GM21367 (cell line): ENCODE results near the gene TOB1.

Source experiments
- ATAC-seq: cut with Tn5 transposase; IDR thresholded peaks from one replicate; pipeline ENCODE4 v1.9.1; 2021; ENCODE audit not compliant: unreplicated experiment

The TOB1 gene

DNA sequence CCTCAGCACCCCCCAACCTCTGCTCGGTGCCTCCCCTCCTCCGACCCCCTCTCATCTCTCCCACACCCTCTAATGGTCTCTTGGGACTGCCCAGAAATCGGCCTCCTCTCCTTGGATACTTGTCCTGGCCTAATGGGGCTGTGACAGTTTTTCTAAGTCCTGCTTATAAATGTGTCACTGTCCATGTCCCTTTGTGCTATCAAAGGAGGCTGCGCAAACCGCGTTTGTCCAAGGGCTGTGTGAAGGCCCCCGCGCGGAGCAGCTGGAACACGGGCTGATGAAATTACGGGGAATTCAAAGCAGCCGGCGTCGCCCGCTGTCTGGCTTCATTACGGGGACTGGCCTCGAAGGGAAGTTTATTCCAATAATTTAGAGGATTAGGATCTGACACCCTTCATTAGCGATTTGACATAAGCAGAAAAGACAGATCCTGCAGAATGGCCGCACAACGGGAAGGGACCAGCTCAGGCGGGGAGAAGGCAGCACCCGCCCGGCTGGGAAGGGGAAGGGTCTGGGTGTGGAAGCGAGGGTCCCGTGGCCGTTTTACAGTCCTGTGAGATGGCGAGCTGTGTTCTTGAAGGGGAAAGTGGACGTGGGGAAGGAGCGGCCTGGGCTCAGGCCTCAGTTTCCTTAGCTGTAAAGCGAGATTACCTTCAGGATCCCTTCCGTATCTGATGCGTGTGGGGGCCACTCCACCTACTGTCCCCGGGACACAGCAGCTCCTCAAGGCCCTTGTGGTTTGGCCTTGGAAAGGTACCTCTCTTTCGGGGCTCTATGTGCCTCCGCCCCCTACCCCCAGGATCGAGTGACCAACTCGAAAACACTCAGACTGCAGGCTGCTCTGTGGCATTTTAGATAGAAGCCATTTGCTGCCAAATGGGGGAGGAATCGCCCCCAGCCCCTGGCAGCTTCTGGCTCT, 32.4 kb downstream of the TOB1 start:
- ATAC-seq = no peak

DNA sequence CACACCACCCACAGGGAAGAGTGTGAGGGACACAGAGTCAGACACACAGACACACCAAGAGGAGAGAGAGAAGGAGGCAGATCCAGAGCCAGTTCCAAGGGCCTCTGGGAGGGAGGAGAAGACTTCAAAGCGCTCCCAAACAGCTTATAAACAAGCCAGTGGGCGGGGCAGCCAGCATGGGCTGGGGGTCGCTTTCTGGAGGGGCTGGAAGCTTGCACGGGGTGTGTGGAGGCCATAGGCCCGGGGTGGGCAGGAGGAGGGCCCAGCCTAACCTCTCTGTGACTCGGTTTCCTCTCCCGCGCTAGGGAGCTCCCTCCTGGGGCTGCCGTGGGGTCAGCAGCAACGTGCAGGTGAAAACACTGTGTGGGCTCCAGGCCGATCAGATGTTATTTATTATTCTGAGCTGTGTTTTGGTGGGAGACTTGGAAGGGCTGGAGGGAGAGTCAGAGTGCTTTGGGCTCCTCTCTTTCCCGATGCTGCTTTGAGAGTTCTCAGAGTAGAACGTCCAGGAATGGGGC, 33.2 kb downstream of the TOB1 start:
- ATAC-seq = no peak

DNA sequence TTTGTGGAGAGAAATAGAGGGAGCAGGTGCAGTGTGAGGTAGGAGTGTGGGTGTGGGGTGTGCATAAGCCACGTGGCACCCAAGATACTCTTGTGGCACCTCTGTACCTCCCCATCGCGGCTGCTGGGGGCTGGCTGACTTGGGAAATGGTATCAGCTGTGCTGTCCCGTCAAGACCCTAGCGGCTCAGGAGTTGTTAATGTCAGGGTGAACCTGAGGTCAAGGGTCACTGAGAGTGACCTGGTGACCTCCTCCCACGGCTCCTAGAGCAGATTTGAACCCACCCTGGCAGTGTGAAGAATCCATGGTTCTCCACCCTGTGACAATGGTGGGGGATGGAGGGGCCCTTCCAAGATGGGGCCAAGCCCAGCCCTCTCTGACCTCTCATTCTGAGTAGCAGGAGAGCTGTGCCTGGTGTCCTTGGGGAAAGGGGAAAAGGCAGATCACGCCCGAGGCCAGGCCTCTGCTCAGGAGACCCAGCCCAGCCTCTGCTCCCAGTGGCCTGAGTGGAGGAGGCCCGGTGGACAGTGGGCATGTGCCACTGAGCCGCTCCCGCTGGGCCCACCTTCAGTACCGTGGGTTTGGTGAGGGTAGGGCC, 33.8 kb downstream of the TOB1 start:
- no peak for ATAC-seq

DNA sequence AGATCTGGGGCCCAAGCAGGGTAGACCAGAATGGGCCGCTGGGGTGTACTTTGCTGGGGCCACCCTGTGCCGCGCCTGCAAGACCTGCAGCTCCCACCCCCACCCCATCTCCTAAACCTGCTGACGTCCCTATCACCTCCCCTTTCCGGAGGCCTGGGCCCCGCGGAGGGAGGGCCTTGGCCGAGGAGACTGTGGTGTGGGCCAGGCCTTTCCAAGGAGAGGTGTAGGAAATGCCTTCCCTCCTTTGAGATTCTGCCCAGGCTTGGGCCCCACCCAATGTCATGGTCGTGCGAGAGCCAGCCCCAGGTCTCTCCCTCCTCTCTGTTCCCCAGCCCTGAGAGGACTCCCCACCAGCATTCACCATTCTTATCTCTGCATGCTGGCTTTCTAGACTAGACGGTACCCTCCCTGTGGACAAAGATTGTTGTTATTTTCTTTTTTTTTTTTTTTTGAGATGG, 34.7 kb downstream of the TOB1 start:
- ATAC-seq = no peak

DNA sequence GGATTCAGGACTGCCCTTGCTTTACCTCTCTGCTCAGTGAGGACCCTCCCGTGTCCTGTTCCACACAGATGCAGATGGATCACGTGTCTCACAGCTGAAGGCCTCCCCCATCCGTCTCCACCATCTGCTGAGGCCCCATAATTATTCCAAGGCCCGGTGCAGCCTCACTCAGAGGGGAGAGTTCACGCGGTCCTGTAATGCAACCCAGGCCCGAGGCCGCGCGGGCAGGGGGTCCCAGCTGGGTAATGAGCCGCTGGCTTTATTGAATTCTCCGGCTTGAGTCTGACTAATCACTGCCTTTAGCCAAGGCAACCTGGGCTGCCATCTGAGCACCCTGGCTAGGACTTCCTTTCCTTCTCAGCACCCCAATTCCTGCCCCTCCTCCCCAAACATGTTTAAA, 35.2 kb downstream of the TOB1 start:
- ATAC-seq = no peak

DNA sequence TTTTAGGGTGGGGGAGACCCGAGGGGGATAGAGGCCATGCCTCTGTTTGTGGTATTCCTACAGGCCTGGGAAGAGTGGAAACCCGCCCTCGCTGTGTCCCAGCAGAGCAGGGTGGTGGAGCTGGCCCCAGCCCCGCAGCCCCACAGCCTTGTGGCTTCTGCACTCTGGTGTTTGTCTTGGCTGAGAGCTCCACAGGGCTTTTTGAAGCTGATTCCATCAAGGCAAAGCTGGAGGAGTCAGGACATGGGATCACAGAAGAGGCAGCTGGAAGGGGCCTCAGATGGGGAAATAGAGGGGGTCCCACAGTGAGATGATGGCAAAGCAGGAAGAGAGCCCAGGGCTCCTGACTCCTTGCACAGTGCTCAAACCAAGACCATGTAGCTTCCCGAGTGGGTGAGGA, 35.8 kb downstream of the TOB1 start:
- ATAC-seq = no peak

DNA sequence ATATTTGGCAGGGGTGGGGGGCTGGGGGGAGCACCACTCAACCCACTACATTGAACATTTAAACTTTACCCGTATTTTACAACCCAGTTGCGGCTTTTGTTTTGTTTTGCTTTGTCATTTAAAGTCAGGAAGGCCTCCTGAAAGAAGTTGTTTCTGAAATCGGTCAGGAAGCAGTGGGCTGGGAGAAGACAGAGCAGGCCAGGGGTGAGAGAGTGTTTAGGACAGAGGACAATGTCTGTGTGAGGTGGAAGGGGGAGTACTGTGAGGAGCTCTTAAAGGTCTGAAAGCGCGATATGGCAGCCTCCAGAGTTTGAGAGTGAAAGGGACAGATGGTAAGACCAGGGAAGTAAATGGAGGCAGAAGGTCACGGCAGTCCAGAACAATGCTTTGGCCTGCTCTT, 36.8 kb downstream of the TOB1 start:
- ATAC-seq = no peak

DNA sequence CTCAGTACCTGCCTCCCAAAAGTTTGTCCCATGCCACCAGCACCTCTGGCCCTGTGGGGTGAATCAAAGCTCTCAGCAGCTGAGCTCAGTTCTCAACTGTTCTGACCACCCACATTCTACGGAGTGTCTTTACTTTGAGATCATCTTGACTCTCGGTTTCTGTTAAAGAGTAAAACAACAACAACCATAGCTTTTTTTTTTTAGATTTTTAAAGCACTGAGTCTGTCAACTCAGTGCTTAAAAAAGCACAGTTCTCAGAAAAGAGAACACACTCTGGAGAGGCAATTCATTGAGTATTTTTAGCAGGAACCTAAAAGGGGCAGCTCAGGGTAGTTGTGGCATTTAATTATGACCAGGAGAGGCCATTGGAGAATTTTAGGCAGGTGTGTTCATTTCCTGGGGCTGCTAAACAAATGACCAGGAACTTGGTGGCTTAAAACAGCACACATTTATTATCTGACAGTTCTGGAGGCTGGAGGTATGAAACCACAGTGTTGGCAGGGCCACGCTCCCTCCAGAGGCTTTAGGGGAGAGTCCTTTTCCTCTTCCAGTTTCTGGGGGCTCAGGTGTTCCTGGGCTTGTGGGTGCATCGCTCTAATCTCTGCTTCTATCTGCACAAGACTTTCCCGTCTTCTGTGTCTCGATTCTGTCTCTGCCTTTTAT, 37.5 kb downstream of the TOB1 start:
- ATAC-seq = no peak

DNA sequence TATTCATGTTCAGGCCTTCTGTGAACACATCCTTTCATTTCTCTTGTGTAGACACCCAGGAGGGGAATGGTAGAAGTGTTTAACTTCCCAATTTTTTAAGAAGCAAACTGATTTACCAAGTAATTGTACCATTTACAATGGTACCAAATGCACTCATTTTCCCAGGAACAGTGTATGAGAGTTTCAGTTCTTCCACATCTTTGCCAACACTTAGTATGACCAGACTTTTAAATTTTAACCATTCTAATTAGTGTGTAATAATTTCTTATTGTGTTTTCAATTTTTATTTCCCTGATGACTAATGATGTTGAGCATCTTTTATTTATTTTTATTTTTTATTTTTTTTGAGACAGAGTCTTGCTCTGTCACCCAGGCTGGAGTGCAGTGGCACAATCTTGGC, 41.0 kb downstream of the TOB1 start:
- ATAC-seq = no peak

DNA sequence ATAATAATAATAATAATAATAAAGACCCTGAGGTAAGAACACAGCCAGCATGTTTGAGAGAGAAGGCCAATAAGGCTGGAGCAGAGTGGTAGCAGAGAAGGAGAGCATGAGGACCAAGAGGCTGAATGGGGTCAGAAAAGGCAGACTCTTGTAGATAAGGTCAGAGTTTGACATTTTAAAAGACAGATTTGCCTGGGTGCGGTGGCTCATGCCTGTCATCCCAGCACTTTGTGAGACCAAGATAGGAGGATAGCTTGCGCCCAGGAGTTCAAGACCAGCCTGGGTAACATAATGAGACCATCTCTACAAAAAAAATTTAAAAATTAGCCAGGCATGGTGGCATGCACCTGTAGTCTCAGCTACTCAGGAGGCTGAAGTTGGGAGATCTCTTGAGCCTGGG, 41.7 kb downstream of the TOB1 start:
- ATAC-seq = no peak

DNA sequence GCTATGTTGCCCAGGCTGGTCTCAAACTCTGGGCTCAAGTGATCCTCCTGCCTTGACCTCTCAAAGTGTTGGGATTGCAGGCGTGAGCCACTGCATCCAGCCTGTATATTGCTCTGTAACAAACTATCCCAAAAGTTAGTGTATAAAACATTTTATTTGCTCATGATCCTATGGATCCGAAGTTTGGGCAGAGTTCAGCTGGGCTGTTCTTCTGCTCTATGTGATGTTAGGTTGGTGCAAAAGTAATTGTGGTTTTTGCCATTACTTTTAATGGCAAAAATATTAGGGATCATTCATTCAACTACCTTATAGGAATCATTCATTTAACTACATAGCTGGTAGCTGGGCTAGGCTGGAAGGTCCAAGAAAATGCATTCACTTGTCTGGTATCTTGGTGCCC, 43.6 kb downstream of the TOB1 start:
- ATAC-seq = no peak

DNA sequence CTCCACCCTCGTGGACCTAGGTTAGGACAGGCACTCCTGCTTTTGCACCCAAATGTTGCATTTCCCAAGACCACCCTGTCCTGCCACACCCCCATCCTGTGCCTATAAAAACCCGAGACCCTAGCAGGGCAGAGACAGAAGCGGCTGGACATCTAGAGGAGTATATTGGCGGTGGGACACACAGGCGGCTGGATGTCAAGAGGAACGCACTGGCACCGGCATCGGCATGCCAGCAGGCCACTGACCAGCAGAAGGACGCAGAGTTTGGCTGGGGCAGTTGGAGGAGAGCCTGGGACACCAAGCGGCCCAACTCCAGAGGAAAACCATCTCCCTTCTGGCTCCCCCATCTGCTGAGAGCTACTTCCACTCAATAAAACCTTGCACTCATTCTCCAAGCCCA, 45.5 kb downstream of the TOB1 start:
- no peak for ATAC-seq

DNA sequence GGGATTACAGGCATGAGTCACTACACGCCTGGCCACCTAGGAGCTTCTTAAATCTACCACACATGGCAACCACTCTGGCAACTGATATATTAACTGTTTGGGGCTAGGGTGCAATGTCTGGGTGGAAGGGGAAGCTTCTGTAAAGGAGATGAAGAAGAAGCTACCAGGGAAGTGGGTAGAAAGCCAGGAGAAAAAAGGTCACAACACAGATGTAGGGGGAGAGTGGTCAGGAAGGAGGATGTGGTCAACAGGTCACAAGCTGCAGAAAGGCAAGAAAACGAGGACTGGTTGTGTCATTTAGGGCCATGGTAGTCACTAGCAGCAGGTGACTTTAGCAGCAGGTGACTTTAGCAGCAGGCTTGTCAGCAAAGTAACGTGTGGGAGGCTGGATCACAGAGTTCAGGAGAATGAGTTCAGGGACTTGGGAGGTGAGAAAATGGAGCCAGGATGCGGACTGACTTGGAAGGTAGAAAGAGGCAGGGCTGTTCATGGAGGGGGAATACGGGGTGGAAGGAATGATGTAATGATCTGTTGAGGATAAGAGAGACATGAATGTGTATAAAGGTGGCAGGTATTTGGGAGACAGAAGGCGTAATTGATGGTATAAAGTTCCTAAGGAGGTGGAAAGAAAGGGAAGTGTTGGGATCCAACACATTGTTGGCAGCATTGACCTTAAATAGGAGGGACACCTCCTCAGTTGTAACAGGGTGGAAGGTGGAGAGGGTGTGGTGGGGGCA, 47.1 kb downstream of the TOB1 start:
- ATAC-seq = no peak

DNA sequence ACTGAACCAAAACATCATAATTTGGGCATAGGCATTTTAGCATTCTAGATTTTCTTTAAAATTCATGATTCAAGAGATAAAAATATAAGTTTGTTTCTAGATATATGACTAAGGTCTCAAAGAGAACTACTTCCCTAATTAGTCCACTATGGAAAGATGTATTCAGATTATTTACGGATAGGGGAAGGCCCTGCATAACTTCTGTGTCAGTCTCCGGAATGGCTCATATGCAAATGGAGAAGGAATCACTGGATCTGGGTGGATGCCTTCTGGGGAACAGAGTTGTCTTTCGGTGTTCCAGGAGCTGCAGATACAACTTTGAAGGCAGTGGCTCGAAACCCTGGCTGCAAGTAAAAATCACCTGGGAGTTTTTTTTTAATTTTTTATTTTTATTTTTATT, 47.9 kb downstream of the TOB1 start:
- no peak for ATAC-seq

DNA sequence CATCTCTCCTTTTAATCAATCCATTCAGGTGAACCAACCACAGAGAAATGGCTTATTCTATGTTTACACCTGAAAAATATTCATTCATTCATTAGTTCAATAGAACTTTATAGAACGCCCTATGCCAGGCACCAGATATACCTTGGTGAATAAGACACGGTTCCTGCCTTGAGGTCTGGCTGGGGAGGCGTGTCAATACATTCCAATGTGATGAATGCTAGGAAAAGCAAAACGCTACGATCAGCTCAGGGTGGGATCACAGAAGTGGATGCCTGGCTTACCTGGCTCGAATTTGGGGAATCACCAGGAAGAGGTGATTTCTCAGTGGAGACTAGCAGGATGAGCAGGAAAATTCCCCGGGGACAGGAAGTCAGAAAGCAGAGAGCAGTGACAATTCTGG, 48.3 kb downstream of the TOB1 start:
- ATAC-seq = no peak

DNA sequence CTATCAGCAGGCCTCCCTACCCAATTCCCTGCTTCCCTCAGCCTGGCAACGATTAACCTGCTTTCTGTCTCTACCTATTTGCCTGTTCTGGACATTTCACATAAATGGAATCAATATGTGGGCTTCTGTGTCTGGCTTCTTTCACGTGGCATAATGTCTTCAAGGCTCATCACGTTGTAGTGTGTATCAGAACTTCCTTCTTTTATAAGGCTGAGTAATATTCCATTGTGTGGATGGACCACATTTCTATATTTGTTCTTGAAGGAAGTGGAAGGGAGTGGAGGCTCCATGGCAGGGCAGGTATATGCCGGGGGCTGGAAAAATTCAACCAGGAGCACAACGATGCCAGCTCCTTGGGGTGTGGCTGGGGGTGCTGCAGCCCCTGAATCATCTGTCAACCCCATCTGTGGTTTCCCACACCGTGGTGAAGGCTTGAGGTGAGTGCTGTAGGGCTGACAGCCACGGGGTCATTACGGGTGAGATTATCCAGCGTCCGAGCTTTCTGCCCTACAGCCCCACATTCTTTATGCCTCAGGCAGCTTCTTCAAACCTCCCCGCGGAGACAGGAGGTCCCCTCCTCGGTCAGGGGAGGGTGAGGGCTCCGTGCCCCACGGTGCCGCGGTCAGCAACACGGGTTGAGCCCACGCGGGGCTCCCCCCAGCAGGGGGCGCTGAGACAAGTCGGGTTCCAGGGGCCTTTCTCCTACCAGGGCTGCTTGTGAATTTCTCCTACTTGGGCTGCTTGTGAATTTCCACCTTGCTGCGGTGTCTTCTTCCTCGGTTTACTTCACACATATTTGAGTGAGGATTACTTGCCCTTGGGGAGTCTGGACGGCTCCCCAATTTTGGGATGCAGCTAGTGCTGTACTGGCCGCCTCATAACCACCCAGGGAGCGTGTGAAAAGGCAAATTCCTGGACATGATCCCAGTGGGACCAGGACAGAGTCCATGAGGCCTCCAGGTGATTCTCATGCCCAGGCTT, 49.1 kb downstream of the TOB1 start:
- ATAC-seq = no peak

DNA sequence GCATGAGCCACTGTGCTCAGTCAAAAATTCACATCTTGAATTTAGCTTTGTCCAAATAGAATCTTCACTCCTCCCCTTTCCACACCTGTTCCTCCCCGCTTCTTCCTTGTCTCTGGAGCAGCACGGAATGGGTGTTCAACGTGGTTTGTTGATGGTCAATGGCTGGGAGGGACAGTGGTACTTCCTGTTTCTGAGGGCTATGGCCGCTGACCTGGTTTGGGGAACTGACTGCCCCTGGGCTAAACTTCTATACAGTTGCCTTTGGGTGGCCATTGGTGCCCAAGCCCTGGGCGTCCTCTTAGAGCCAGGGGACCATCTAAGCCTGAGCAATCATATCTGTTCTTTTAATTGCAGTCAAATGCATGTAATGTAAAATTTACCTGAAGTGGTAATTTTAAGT, 49.9 kb downstream of the TOB1 start:
- ATAC-seq = no peak

DNA sequence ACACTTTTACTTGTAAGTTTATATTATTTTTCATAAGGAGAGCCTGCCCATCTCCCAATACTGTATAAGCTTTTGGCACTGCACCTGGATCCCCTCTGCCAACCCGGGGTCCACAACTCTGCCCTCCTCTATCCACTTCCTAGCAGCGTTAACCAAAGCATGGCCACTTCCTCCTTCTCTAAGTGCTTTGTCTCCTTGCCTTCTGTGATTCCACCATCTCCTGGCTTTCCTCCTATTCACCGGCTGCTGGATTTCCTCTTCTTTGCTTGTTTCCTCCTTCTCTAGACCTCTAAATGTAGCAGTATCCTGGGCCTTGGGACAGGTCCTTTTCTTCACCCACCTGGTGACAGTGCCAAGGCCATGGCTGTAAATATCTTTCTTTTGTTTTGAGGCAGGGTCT, 50.8 kb downstream of the TOB1 start:
- no peak for ATAC-seq

DNA sequence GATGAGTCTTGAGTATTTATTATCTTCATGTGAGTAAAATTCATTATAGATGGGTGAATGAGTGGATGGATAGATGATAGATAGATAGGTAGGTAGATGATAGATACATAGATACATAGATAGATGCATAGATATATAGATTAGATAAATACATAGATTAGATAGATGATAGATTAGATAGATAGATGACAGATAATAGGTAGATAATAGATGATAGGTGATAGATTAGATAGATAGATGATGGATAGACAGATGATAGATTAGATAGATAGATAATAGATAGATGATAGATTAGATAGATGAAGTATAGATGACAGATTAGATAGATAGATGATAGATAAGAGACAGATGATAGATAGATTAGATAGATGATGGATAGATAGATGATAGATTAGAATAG, 52.6 kb downstream of the TOB1 start:
- no peak for ATAC-seq
